Muscle layer of colon (tissue), 2 donors: ENCODE measurements around the gene DOCK4.

Source experiments
- H3K27ac ChIP-seq: one replicate; pipeline ENCODE4 v1.7.0; 2013; ENCODE audit warnings: low read depth, mild to moderate bottlenecking, low read length, moderate library complexity
- H3K27me3 ChIP-seq, 2 donors: one replicate each; pipeline ENCODE4 v1.7.0; 2013; ENCODE audit warnings: low read length in 2 of 2, mild to moderate bottlenecking in 2 of 2; ENCODE audit not compliant: insufficient read depth in 2 of 2, control insufficient read depth in 1 of 2
- H3K36me3 ChIP-seq: one replicate; pipeline ENCODE4 v1.7.0; 2013; ENCODE audit warnings: mild to moderate bottlenecking, low read length; ENCODE audit not compliant: insufficient read depth
- H3K4me1 ChIP-seq: one replicate; pipeline ENCODE4 v1.7.0; 2013; ENCODE audit warnings: mild to moderate bottlenecking, low read length; ENCODE audit not compliant: insufficient read depth
- H3K4me3 ChIP-seq, 2 donors: one replicate each; pipeline ENCODE4 v1.7.0; 2013; ENCODE audit warnings: low read length in 2 of 2, low read depth in 1 of 2, mild to moderate bottlenecking in 1 of 2, moderate library complexity in 1 of 2
- H3K9ac ChIP-seq: one replicate; pipeline ENCODE4 v1.7.0; 2013; ENCODE audit warnings: low read length
- H3K9me3 ChIP-seq: one replicate; pipeline ENCODE4 v1.7.0; 2013; ENCODE audit warnings: mild to moderate bottlenecking, low read length
- donor health status: abdominal sarcoma.
- donor health status: Adenocarcinoma of cecum.

Gene DOCK4

DNA sequence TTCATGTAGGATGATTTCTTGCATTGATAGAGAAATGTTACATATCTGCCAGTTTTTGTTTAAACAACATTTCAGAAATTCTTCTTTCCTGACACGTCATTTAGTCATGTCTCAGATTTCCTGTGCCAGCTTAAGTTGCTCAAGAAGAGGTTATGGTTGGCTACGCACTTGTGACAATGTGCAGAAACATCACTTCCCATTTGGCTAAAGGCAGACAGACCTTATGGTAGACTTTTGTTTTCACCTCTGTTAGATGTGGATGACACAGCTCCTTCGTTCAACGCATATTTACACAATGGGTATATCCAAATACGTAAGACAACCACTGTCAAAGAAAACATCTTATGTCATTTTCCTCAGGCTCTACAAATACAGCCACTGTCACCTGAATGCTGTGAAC lies 125.8 kb downstream of the DOCK4 start:
- Histone ChIP-seq H3K27me3 (no peaks in the 10 kb centered on the region), H3K9ac (no peak overlapping the region), H3K4me1 (peaks cover 4% of the 10 kb centered on the region), H3K4me3 (no peak overlapping the region), H3K36me3 (no peaks in the 10 kb centered on the region), H3K9me3 (no peaks in the 10 kb centered on the region), H3K27ac (no peak overlapping the region)

DNA sequence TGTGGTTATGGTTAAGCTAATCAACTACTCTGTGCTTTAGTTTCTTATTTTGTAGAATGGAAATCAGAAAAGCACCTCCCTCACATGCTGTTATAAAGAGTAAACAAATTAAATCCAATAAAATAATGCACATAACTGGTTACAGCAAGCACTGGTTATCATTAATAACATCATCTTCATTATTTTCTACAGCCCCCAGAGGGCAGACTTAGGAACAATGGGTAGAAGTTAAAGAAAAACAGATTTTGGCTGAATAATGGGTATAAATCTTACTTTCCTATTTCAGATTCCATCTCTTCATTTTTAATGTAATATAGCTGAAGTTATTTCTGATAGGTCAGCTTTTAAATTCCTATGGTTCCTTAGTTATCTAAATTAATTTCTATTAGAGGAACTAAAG lies 126.5 kb downstream of the DOCK4 start:
- Histone ChIP-seq H3K9me3 (no peaks in the 10 kb centered on the region), H3K27ac (no peak overlapping the region), H3K36me3 (no peaks in the 10 kb centered on the region), H3K9ac (no peak overlapping the region), H3K27me3 (no peaks in the 10 kb centered on the region), H3K4me1 (peaks cover 4% of the 10 kb centered on the region), H3K4me3 (no peak overlapping the region)

DNA sequence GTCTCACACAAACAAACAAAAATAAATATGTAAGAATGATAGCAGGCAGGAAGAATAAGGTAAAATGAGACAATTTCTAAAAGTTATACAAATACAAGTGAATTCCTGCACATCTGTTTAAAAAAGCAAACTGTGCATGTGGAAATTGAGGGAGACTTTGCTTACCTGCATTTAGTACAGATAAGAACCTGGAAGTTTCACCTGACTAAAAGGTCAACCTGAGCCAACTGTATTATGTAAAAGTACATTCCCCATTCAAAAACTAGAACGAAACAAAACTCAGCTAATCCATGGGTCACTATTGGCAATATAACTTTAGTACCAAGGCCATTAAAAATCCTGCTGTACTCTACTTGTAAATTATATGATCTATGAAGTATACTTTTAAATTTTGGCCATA lies 127.1 kb downstream of the DOCK4 start:
- no peaks in the 10 kb centered on the region for H3K36me3 ChIP-seq
- peaks cover 4% of the 10 kb centered on the region for H3K4me1 ChIP-seq
- no peak overlapping the region for H3K9ac ChIP-seq
- H3K4me3 ChIP-seq: no peak overlapping the region
- no peaks in the 10 kb centered on the region for H3K27me3 ChIP-seq
- H3K27ac ChIP-seq: no peak overlapping the region
- H3K9me3 ChIP-seq: no peaks in the 10 kb centered on the region

DNA sequence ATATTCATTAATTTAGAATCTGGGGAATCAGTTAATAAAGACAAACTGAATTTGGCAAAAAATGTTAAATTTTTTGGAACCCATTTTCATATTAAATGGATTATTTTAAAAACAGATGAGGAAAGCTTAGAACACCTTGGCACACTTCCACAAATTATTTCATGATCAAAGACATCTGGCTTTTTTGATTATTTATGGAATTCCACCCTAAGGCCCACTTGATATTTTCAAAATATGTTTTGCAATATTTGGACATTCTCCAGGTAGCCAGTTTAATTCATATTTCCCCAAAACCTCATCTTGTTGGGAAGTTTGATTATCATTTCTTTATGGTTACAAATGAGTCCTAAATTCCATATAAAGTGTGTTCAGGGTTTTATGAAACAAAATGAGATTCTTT lies 129.9 kb downstream of the DOCK4 start:
- Histone ChIP-seq H3K27me3 (no peaks in the 10 kb centered on the region), H3K4me1 (peaks cover 4% of the 10 kb centered on the region), H3K4me3 (no peak overlapping the region), H3K36me3 (no peaks in the 10 kb centered on the region), H3K27ac (no peak overlapping the region), H3K9ac (no peak overlapping the region), H3K9me3 (no peaks in the 10 kb centered on the region)

DNA sequence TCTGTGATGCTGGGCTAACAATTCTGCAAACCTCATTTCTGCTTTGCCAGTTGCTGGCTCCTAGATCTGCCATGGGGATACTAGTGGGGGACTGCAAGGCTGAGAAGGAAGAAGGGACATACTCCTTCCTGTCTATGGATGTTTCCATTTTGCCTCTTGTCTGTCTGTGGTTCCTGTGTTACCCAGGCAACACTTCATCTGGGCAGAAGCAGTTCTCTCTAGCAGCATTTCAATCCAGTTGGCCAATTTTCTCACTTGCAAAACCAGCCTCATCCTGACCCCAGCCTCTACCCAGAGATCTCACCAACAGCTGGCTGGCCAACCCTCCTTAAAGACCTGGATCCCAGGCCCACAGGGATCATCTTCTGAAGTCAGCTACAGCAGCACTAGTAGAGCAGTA lies 131.7 kb downstream of the DOCK4 start:
- Histone ChIP-seq H3K9me3 (no peaks in the 10 kb centered on the region), H3K27ac (no peak overlapping the region), H3K4me1 (peaks cover 4% of the 10 kb centered on the region), H3K9ac (no peak overlapping the region), H3K36me3 (no peaks in the 10 kb centered on the region), H3K27me3 (no peaks in the 10 kb centered on the region), H3K4me3 (no peak overlapping the region)

DNA sequence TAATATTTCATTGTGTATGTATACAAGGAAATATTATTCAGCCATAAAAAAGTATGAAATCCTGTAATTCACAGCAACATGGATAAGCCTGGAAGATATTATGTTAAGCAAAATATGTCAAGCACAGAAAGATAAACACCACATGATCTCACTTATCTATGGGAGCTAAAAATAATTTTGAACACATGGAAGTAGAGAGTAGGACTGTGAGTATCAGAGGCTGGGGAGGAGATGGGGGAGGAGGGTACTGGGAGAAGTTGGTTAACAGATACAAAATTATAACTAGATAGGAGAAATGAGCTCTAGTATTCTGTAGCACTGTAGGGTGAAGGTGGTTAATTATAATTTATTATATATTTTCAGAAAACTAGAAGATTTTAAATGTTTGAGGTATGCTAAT lies 132.7 kb downstream of the DOCK4 start:
- H3K36me3 ChIP-seq: no peaks in the 10 kb centered on the region
- no peaks in the 10 kb centered on the region for H3K27me3 ChIP-seq
- no peaks in the 10 kb centered on the region for H3K9me3 ChIP-seq
- H3K27ac ChIP-seq: no peak overlapping the region
- H3K4me1 ChIP-seq: peaks cover 4% of the 10 kb centered on the region
- no peak overlapping the region for H3K4me3 ChIP-seq
- no peak overlapping the region for H3K9ac ChIP-seq

DNA sequence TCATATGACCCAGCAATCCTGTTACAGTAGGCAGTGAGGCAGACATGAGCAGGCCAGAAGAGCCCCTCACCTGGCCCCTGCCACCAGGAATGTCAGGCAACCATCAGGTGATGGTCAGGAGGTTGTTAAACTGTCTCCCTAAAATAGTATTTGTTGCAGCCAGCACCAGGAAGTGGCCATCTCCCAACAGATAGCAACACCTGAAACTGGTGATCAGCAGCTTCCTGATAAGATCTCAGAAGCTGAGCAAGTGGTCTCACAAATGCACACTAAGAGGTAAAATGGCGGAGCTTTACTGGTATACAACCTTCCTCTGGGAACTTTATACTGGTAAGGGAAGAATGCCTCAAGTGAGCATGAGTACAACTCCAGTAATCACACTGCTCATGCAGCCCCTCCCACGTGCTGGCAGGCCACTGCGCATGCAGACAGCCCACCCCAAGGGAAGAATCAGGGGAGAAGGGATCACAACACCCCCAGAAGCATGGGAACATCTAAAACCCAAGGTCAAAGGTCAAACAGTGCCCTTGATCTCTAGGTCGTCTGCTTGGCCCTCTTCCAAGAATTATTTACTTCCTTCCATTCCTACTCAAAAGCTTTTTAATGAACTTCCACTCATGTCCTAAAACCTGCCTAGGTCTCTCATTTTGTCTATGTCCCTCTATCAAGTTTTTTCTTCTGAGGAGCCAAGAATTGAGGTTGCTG lies 133.5 kb downstream of the DOCK4 start:
- Histone ChIP-seq H3K27ac (no peak overlapping the region), H3K9ac (no peak overlapping the region), H3K27me3 (no peaks in the 10 kb centered on the region), H3K4me3 (no peak overlapping the region), H3K4me1 (peaks cover 4% of the 10 kb centered on the region), H3K36me3 (no peaks in the 10 kb centered on the region), H3K9me3 (no peaks in the 10 kb centered on the region)

DNA sequence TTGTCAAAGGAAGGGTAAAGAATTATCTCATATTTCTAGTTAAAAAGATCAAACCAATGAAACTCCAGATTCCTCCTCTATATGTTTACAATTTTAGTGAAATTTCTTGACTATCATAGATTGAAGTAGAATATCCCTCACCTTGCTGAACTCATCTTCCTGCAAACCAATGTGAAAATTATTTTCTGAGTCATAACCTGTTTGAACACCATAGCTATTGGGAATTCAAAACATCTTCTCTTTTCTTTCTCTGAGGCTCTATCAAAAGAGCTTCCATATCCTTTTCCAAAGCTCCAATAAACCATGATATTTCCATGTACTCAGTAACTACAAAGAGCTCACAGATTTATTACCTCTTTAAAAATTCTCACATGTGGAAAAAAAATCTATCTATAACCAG lies 134.3 kb downstream of the DOCK4 start:
- Histone ChIP-seq H3K27me3 (no peaks in the 10 kb centered on the region), H3K36me3 (no peaks in the 10 kb centered on the region), H3K27ac (no peak overlapping the region), H3K9ac (no peak overlapping the region), H3K9me3 (no peaks in the 10 kb centered on the region), H3K4me3 (no peak overlapping the region), H3K4me1 (peaks cover 2% of the 10 kb centered on the region)

DNA sequence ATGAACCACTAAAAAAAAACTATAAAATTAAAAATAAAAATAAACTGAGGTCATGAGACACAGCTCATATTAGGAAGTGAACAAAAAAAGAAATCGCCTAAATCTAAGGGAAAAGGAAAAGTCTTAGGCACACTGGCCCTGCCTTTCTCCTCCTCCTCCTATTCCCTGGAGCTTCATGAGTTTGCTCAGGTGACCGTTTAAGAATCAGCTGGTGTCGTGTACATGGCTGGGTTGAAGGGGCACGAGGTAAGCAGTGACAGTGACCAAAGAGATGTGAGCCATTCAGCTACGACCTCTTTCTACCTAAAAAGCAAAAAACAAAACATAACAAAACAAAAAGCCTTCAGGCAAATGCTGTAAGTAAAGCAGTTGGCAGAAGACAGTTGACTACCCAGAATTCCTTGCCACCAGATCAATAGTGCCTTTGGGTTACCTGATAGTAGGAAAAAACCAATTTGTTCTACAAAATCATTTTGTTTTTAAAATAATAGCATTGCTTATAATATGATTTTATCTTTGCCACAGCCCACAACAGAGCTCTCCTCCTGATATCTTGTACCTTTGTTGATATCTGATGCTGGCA lies 135.4 kb downstream of the DOCK4 start:
- Histone ChIP-seq H3K9ac (no peak overlapping the region), H3K9me3 (no peaks in the 10 kb centered on the region), H3K4me1 (no peaks in the 10 kb centered on the region), H3K27me3 (no peaks in the 10 kb centered on the region), H3K4me3 (no peak overlapping the region), H3K27ac (no peak overlapping the region), H3K36me3 (no peaks in the 10 kb centered on the region)

DNA sequence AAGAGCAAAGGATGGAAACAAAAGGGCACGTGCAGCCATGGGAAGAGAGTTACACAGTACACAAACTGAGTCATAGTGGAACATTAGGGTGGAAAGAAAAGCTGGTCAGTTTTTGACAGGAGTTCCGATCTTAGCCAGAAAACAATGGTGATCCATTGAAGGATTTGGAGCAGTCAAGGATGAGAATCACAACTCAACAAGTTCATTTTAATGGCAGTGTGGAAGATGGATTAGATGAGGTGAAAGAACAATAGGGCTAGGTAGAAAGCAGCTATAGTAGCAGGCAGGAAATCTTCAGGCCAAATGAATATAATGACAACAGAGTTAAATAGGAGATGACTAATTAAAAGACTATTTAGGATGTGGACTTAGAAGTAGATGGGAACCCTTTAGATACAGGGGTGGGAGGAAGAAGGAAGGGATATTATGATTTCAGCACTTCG lies 136.3 kb downstream of the DOCK4 start:
- H3K9ac ChIP-seq: no peak overlapping the region
- H3K27me3 ChIP-seq: no peaks in the 10 kb centered on the region
- no peaks in the 10 kb centered on the region for H3K4me1 ChIP-seq
- H3K36me3 ChIP-seq: no peaks in the 10 kb centered on the region
- no peak overlapping the region for H3K4me3 ChIP-seq
- no peaks in the 10 kb centered on the region for H3K9me3 ChIP-seq
- H3K27ac ChIP-seq: no peak overlapping the region

DNA sequence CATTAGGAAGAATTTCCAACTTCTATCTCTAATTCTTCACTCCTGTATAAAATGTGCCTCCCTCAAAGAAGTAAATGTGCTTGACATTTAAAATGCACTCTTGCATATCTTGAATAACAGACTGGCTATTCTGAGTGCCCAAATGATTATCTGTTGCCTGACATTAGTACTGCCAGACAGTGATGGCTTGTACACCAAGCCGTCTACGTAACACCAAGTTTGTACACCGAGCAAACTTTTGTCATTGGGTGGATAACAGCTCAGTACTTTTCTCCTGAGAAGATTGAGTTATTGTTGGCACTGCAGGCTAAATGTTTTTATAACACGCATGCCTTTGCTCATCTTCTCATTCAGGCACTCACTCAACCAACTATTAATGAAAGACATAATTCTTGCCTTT lies 137.2 kb downstream of the DOCK4 start:
- Histone ChIP-seq H3K27ac (no peak overlapping the region), H3K4me3 (no peak overlapping the region), H3K27me3 (no peaks in the 10 kb centered on the region), H3K9me3 (no peaks in the 10 kb centered on the region), H3K4me1 (no peaks in the 10 kb centered on the region), H3K9ac (no peak overlapping the region), H3K36me3 (no peaks in the 10 kb centered on the region)
